Esophagus squamous epithelium (tissue), 5 donors: ENCODE measurements around the gene PLOD1. TPM values are rescaled to one million over a fixed set of nuclear protein-coding genes. Genes with fewer than 3 reads are reported as not detected.

Source experiments
- DNase-seq: peaks from one replicate; lab custom pipeline; 2025; lab: John Stamatoyannopoulos, UW
- H3K27ac ChIP-seq, 4 donors: fragments of 200-600 bp; sonication (generic); one replicate each; pipeline ENCODE4 v1.5.1; 2016 to 2019; ENCODE audit warnings: mild to moderate bottlenecking in 1 of 4
- H3K27me3 ChIP-seq, 4 donors: fragments of 200-600 bp; sonication (generic); 1 replicate in 3 of 4; 2 replicates in 1 of 4; pipeline versions ENCODE4 v1.5.1 to v1.6.0; 2017 to 2021; ENCODE audit warnings: antibody characterized with exemption in 1 of 4
- H3K36me3 ChIP-seq, 3 donors: fragments of 200-600 bp; sonication (generic); one replicate each; pipeline ENCODE4 v1.5.1; 2016 to 2019
- H3K4me1 ChIP-seq, 3 donors: fragments of 200-600 bp; sonication (generic); one replicate each; pipeline ENCODE4 v1.5.1; 2017 to 2019
- H3K4me3 ChIP-seq, 4 donors: fragments of 200-600 bp; sonication (generic); 1 replicate in 3 of 4; 2 replicates in 1 of 4; pipeline ENCODE4 v1.5.1; 2016 to 2019; ENCODE audit warnings: mild to moderate bottlenecking in 2 of 4, moderate library complexity in 1 of 4
- H3K9me3 ChIP-seq, 3 donors: fragments of 200-600 bp; sonication (generic); one replicate each; pipeline ENCODE4 v1.5.1; 2016 to 2019
- CTCF ChIP-seq, 6 experiments: fragments of 450-650 bp in 4 of 6; fragments of 200-600 bp in 2 of 6; sonication (generic) in 2 of 6; IDR thresholded peaks; one replicate each; pipeline ENCODE4 v1.5.1; 2016 to 2019; ENCODE audit warnings: antibody characterized with exemption in 6 of 6, mild to moderate bottlenecking in 4 of 6, moderate library complexity in 4 of 6
- POLR2A ChIP-seq, 4 donors: fragments of 450-650 bp; IDR thresholded peaks; one replicate each; pipeline ENCODE4 v1.6.1; 2017; ENCODE audit warnings: antibody characterized with exemption in 4 of 4, mild to moderate bottlenecking in 4 of 4, moderate library complexity in 3 of 4
- WGBS, 2 donors: methylation state at CpG; one replicate each; pipeline ENCODE4 v1.1.5; 2018; 5-methylcytosine and 5-hydroxymethylcytosine counted together
- intact Hi-C: fragments of 100-400 bp; cut with DNase I; formaldehyde crosslinking; loops from one replicate; pipeline ENCODE4 v1.15.0; 2022
- total RNA-seq, 4 donors: library from RNA; depleted of rRNA; stranded (reverse); fragments of >200 nt; gene quantifications; one replicate each; pipeline ENCODE4 v1.1.0, GENCODE V29; 2016
- donor health status: DM: yes; HTN: yes; CAD: no.

Gene PLOD1
- total RNA-seq, 4 donors from 2014 or later: 29.8 to 38.1 (median 34.3) TPM

- WGBS, 2 donors: 81 to 100% methylated on average over 2 of the region's 2 CpGs
- Histone ChIP-seq H3K4me3 (no peak overlapping the region), H3K4me1 (no peaks in the 10 kb centered on the region), H3K9me3 (no peaks in the 10 kb centered on the region), H3K27me3 (no peaks in the 10 kb centered on the region), H3K36me3 (peaks cover under 1 to 80% (median 3%) of the 10 kb centered on the region in 3 donors), H3K27ac (no peak overlapping the region)
- no peak for DNase-seq
- TF ChIP-seq CTCF (IDR thresholded peaks at IDR 0.05): no peak
- no peak for TF ChIP-seq POLR2A (IDR thresholded peaks at IDR 0.05)
- intact Hi-C loops: no loop called here
Observed at GRCh38 chr1:11951901-11952300, 17.4 kb downstream of the PLOD1 start.

GRCh38 chr1:11952455-11953109, 18.1 kb downstream of the PLOD1 start:
- no peak overlapping the region for H3K27ac ChIP-seq
- 79 to 100% methylated on average over 2 to 3 of the region's 11 CpGs for WGBS, 2 donors

GRCh38 chr1:11955221-11955620, 20.7 kb downstream of the PLOD1 start:
- no peak for TF ChIP-seq CTCF (IDR thresholded peaks at IDR 0.05)
- TF ChIP-seq POLR2A (IDR thresholded peaks at IDR 0.05): no peak
- DNase-seq: no peak
- H3K27me3 ChIP-seq: no peaks in the 10 kb centered on the region
- WGBS, 2 donors: 94 to 95% methylated on average over 3 to 6 of the region's 6 CpGs
- intact Hi-C loops: no loop called here
- H3K9me3 ChIP-seq: no peaks in the 10 kb centered on the region
- H3K4me3 ChIP-seq: no peak overlapping the region
- no peak overlapping the region for H3K27ac ChIP-seq
- peaks cover 0 to under 1% (median 0%) of the 10 kb centered on the region in 3 donors for H3K4me1 ChIP-seq
- peaks cover 13 to 92% (median 20%) of the 10 kb centered on the region in 3 donors for H3K36me3 ChIP-seq

More at GRCh38 chr1:11952455-11953109, 18.1 kb downstream of the PLOD1 start:
- TF ChIP-seq POLR2A (IDR thresholded peaks at IDR 0.05) (no peak), CTCF (IDR thresholded peaks at IDR 0.05) (no peak)
- Histone ChIP-seq H3K9me3 (no peaks in the 10 kb centered on the region), H3K4me3 (no peak overlapping the region), H3K27me3 (no peaks in the 10 kb centered on the region), H3K36me3 (peaks cover 7 to 87% (median 9%) of the 10 kb centered on the region in 3 donors), H3K4me1 (no peaks in the 10 kb centered on the region)
- intact Hi-C loops: no loop called here
- no peak for DNase-seq

GRCh38 chr1:11957398-11957797, 22.9 kb downstream of the PLOD1 start:
- H3K27ac ChIP-seq: no peak overlapping the region
- no peaks in the 10 kb centered on the region for H3K27me3 ChIP-seq
- H3K9me3 ChIP-seq: no peaks in the 10 kb centered on the region
- DNase-seq: no peak
- TF ChIP-seq CTCF (IDR thresholded peaks at IDR 0.05) (no peak), POLR2A (IDR thresholded peaks at IDR 0.05) (no peak)
- no peak overlapping the region for H3K4me3 ChIP-seq
- WGBS, 2 donors: 81 to 85% methylated on average over 5 of the region's 5 CpGs
- intact Hi-C loops: no loop called here
- peaks cover 5 to 17% (median 10%) of the 10 kb centered on the region in 3 donors for H3K4me1 ChIP-seq
- peaks cover 15 to 93% (median 20%) of the 10 kb centered on the region in 3 donors for H3K36me3 ChIP-seq

- H3K36me3 ChIP-seq: peaks cover 15 to 93% (median 20%) of the 10 kb centered on the region in 3 donors
- 86 to 92% methylated on average over 6 to 7 of the region's 12 CpGs for WGBS, 2 donors
- no peak for TF ChIP-seq CTCF (IDR thresholded peaks at IDR 0.05)
- TF ChIP-seq POLR2A (IDR thresholded peaks at IDR 0.05): no peak
Observed at GRCh38 chr1:11957897-11958296, 23.4 kb downstream of the PLOD1 start.

More at GRCh38 chr1:11957897-11958296, 23.4 kb downstream of the PLOD1 start:
- Histone ChIP-seq H3K9me3 (no peaks in the 10 kb centered on the region), H3K27ac (no peak overlapping the region), H3K27me3 (no peaks in the 10 kb centered on the region), H3K4me1 (peaks cover 5 to 17% (median 10%) of the 10 kb centered on the region in 3 donors), H3K4me3 (no peak overlapping the region)
- intact Hi-C loops: no loop called here
- DNase-seq: no peak
